NCI-H146 treated with DMSO at 0.1 percent for 48 hours (cell line): Measurements from ENCODE around the gene CDRT15.
"Not testable (repeated sequence)": the region's sequence is repeated elsewhere in the genome, so short reads cannot be mapped to it uniquely, and the experiment has no call there.

Experiments
- DNase-seq: peaks from one replicate; lab custom pipeline; 2025; ENCODE audit not compliant: unreplicated experiment; lab: John Stamatoyannopoulos, UW

The CDRT15 gene

DNA sequence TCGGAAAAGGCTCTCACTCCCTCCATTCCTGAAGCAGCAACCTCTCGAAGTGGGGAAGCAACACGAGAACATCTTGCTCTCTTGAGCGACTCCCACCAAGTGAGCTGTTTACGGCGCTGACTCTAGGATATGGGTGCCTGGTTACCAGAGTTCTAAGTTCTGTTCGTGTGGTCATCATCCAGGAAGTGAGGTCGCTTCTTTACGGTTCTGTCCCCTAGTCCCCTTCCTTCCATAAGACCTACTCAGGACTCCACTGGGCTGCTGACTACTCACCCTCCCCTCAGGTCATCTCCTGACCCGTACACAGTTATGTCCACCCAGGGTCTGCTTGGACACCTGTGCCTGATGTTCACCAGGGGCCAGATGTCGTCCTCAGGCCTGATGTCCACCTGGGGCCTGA is at the start of gene CDRT15:
Gene CDRT15 (minus strand): TSS at position 101 of the 400 bp plus-strand sequence. CDS start 29 bp downstream, at position 72.
- not testable (repeated sequence) for DNase-seq

DNA sequence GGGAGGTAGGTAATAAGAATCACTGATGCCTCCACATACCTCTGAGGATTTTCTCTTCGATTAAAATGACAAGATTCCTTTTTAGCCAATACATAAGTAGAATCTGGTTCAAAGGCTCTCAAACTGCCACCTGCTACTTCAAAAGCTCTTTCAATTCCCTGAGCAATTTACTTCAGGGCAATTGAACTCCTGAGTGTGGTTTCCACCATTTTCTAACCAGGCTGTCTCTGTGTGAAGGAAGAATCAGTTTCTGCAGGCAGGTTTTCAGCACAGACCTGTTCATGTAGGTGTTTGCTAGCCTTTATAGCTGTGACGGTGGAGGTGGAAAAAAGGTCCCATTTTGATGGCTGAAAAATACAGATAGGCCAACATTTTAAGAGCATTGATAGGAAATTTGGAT is 46.1 kb upstream of the CDRT15 start:
- no peak for DNase-seq

DNA sequence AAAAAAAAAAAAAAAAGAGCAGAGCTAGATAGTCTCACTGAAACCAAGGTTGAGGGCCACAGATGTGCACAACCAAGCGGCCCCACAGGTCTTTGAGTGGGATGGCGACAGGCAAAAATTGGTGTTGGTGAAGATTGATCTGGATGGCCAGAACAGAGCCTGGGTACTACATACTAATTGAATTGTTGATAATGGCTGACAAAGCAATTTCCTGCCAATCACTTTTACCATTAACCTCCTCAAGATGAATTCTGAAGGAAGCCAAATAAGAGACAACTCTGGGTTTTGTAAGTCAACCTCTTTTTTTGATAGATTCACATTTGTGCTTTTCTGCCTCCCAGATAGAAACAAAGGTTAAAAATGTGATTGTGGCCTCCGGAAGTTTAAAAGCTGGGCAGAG is 44.9 kb upstream of the CDRT15 start:
- DNase-seq: no peak

DNA sequence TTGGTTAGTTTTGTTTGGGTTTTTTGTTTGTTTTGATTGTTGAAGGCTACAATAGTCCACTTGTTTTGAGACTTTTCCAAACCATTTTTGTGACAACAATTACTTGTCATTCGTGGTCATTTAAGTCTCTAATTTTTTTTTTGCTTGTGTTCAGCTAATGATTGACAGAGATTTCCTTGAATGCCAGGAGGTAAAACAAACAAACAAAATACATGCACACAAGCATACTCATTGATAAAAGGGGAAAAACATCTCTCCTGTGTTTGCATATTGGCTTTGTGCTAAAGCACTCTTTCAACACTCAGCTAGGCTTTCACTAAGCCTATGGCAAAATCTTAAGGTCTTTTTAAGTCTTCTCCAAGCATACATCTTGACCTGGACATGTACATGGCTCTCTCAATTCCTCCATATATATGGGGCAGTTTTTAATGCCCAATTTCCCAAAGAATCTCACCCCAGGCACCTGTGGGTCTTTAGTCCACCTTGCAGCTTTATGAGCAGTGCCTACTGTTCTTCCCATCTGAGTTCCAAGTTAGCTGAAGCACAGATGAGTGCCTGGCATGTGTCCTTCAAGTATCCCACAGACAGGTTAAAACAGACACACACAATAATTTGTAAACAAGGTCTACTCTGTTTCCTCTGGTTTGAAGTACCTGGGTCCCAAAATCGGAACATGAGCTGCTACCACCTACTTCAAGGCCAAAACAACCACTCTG is 40.0 kb upstream of the CDRT15 start:
- no peak for DNase-seq

DNA sequence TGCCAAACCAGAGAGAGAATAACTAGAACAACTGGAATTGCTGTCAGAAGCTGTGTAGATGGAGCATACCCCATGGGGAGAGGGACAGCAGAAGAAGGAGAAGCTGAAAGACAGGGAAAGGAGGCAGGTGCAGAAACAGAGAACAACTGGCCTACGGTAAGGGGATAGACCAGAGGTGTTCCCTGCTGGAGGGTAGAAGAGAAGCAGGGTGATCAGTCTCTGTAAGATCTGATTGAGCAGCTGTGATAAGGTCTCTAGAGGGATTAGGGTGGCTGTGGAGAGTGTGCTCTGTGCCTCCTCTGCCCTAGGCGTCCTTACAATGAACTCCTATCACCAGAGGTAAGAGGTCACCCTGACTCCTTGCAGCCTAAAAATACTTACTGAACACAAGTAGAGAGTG is 33.8 kb upstream of the CDRT15 start:
- DNase-seq: no peak

DNA sequence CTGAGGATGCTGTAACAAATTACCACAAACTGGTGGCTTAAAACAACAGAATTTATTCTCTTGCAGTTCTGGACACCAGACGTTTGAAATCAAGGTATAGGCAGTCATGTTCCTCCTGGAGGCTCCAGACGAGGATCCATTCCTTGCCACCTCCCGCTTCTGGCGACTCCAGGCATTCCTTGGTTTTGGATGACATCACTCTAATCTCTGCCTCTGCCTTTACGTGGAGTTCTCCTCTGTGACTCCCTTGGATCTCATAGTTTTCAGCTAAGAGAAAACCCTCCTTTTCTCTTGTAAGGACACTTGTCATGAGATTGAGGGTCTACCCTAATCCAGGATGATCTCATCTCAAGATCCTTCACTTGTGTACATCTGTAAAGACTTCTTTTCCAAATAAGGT is 32.8 kb upstream of the CDRT15 start:
- DNase-seq: no peak

GRCh38 chr17:14268264-14268663 is 31.6 kb upstream of the CDRT15 start:
- DNase-seq: no peak

GRCh38 chr17:14261406-14261805 is 24.7 kb upstream of the CDRT15 start:
- DNase-seq: no peak

GRCh38 chr17:14245629-14246028 is 9.0 kb upstream of the CDRT15 start:
- DNase-seq: no peak

- no peak for DNase-seq
These were observed 8.3 kb upstream of the CDRT15 start for GRCh38 chr17:14245002-14245401.

- not testable (repeated sequence) for DNase-seq
These were observed 2.6 kb upstream of the CDRT15 start for GRCh38 chr17:14239271-14239670.

- not testable (repeated sequence) for DNase-seq
These were observed 630 bp downstream of the CDRT15 start for GRCh38 chr17:14236032-14236431.

- DNase-seq: not testable (repeated sequence)
These were observed 1.6 kb downstream of the CDRT15 start for GRCh38 chr17:14235047-14235446.

DNA sequence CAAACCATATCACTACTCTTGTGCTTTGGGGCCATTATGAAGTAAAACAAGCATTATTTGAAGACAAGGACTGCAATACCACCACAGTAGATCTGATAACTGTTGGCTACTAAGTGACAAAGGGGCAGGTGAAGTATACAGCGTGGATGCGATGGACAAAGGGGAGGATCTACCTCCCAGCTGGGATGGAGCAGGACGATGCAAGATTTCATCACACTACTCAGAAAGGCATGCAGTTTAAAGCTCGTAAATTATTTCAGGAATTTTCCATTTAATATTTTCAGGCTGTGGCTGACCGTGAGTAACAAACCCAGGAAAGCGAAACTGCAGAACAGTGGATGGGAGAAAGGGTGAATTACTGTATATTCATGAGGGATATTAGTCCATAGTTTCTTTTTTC is 5.5 kb downstream of the CDRT15 start:
- not testable (repeated sequence) for DNase-seq

GRCh38 chr17:14228903-14229302 is 7.8 kb downstream of the CDRT15 start:
- DNase-seq: no peak

GRCh38 chr17:14227052-14227451 is 9.6 kb downstream of the CDRT15 start:
- no peak for DNase-seq

- no peak for DNase-seq
These were observed 11.2 kb downstream of the CDRT15 start for GRCh38 chr17:14225254-14225980.

DNA sequence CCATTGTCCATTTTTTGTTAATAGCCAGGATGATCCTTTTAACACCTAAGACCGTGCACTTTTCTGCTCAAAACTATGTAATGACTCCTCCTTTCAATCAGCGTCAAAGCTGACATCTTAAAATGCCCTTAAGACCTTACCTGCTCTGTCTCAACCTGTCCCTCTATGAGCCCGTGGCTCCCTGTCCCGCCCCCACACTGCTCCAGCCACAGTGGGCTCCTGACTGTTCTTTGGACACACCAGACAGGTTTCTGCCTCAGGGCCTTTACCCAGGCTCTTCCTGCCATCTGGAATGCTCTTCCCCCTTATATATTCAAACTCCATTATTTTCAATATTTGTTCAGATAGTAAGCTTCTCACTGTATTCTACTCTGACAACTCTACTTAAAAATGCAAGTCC is 14.1 kb downstream of the CDRT15 start:
- DNase-seq: no peak

DNA sequence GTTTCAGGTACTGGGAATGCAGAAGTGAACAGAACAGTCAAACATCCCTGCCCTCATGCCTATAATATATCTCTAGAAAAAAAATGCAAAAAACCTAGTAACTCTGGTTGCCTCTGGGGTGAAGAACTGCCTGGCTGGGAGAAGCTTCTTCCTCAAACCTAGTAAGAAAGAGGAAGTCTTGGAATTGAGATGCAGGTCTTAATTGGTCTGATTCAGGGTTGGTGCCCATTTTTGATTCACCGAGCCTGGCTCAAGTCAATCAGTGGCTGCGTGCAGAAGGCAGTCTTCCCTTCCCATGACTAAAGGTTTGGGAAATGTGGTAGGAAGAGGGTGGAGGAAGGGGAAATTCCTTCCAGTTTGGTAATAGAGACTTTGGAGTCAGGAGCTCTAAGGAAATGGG is 22.4 kb downstream of the CDRT15 start:
- no peak for DNase-seq

DNA sequence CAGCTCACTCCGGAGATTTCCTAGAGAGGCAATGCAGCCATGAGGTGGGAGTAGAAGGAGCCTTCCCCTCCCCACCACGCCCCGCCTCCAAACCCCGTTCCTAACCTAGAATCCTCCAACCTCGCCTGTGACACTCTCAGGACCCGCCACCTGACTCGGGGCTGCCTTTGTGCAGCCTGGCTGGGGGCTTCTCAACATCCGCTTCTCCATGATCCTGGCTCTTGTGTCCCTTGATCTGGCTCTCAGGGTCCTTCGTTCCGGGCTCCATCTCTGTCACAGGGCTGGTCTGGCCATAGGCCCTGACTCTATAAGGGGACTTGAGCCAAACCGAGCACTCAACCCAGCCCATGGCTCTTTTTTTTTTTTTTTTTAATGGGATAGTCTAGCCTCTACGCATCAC is 24.3 kb downstream of the CDRT15 start:
- DNase-seq: no peak

DNA sequence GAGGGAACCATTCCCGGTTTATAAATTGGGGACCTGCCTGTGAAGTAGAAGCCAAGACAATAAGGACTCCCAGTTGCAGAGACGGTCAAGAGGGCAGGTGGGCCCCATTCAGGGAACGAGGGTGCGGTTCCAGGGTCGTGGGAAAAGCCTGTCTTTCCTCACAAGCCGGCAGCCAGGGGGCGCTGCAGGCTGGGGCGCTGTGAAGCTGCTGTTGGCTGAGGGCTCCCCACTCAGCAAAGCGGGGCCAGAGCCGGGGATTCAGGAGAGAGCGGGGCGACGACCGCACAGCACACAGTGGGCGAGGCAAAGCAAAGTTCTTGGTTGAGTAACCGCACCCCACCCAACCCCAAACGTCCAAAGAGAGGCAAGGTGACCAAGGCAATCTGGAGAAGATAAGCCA is 24.9 kb downstream of the CDRT15 start:
- no peak for DNase-seq

GRCh38 chr17:14211246-14211645 is 25.4 kb downstream of the CDRT15 start:
- no peak for DNase-seq

DNA sequence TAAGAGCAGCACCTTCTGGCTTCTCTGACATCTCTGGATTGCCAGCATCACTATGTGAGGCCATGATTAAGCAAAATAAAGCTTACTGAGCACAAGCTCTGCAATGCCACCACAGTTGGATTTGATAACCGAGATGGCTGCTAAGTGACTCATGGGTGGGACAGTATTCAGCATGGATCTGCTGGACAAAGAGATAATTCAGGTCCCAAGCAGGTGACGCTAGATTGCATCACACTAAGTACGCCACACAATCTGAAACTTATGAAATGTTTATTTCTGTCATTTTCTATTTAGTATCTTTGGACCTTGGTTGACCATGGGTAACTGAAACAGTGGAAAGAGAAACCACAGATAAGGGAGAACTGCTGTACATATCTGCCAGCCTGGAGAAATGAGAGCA is 27.4 kb downstream of the CDRT15 start:
- no peak for DNase-seq
